HG03460 (cell line): Measurements from ENCODE around the gene KIFC1.
"Not testable (repeated sequence)": the region's sequence is repeated elsewhere in the genome, so short reads cannot be mapped to it uniquely, and the experiment has no call there.

Experiments used
- ATAC-seq: cut with Tn5 transposase; IDR thresholded peaks from one replicate; pipeline ENCODE4 v1.9.1; 2021; ENCODE audit not compliant: unreplicated experiment

KIFC1 gene, protein sequence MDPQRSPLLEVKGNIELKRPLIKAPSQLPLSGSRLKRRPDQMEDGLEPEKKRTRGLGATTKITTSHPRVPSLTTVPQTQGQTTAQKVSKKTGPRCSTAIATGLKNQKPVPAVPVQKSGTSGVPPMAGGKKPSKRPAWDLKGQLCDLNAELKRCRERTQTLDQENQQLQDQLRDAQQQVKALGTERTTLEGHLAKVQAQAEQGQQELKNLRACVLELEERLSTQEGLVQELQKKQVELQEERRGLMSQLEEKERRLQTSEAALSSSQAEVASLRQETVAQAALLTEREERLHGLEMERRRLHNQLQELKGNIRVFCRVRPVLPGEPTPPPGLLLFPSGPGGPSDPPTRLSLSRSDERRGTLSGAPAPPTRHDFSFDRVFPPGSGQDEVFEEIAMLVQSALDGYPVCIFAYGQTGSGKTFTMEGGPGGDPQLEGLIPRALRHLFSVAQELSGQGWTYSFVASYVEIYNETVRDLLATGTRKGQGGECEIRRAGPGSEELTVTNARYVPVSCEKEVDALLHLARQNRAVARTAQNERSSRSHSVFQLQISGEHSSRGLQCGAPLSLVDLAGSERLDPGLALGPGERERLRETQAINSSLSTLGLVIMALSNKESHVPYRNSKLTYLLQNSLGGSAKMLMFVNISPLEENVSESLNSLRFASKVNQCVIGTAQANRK

DNA sequence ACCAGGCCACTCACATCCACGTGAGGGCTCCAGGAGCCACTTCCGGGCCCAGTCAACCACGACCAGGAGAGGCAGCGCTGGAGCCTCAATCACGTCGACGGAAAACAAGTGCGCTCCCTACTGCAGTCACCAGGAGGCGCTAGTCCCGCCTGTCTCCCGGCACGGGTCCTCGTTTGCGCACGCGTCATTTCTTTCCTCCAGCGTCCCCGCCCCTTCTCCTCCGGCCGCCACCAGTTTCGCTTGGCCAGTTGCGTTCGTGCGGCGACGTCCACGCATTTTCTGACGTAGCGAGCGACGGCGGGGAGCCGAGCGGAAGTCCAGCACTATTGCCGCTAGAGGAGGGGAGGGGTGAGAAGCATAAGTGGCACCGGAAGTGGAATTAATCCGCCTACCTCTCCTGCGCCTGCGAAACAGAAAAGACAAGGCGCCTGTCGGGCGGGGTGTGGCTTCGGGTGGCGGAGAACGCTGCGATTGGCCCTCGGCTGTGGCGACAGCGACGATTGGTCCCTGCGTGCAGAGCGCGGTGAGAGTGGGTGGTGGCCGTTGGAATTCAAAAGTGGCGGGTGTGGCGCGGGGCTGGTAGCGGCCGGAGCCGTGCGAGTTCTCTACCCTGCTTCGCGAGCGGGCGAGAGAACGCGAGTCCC is at the start of gene KIFC1:
Gene KIFC1, plus strand, starts transcription at position 546 of the 644 bp plus-strand sequence. CDS start 163 bp downstream, outside the sequence.
- peak; percentile 90 for ATAC-seq

DNA sequence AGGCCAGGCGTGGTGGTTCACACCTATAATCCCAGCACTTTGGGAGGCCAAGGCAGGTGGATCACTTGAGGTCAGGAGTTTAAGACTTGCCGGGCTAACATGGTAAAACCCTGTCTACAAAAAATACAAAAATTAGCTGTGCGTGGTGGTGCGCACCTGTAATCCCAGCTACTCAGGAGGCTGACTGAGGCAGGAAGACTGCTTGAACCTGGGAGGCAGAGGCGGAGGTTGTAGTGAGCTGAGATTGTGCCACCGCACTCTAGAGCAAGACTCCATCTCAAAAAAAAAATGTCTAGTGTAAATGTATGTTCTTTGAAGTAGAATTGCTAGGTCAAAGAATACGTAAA is 48.0 kb upstream of the KIFC1 start:
- ATAC-seq: not testable (repeated sequence)

DNA sequence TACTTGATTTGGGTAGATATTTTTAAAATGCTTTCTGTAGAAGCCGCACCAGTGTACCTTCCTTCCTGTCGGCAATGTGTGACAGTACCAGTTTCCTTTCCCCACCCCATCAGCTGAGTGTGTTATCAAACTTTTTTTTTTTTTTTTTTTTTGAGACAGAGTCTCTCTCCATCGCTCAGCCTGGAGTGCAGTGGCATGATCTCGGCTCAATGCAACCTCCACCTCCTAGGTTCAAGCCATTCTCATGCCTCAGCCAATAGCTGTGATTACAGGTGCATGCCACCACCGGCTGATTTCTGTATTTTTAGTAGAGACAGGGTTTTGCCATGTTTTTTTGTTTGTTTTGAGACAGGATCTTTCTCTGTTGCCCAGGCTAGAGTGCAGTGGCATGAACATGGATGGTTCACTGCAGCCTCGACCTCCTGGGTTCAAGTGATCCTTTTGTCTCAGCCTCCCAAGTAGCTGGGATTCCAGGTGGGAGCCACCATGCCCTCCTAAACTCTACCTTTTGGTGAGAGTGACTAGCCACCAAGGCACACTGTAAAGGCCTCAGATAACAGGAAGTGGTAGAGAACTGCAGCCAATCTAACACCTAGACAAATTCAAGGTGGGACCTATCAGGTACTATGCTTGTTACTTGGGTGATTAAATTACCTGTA is 47.5 kb upstream of the KIFC1 start:
- peak; percentile 71 for ATAC-seq

DNA sequence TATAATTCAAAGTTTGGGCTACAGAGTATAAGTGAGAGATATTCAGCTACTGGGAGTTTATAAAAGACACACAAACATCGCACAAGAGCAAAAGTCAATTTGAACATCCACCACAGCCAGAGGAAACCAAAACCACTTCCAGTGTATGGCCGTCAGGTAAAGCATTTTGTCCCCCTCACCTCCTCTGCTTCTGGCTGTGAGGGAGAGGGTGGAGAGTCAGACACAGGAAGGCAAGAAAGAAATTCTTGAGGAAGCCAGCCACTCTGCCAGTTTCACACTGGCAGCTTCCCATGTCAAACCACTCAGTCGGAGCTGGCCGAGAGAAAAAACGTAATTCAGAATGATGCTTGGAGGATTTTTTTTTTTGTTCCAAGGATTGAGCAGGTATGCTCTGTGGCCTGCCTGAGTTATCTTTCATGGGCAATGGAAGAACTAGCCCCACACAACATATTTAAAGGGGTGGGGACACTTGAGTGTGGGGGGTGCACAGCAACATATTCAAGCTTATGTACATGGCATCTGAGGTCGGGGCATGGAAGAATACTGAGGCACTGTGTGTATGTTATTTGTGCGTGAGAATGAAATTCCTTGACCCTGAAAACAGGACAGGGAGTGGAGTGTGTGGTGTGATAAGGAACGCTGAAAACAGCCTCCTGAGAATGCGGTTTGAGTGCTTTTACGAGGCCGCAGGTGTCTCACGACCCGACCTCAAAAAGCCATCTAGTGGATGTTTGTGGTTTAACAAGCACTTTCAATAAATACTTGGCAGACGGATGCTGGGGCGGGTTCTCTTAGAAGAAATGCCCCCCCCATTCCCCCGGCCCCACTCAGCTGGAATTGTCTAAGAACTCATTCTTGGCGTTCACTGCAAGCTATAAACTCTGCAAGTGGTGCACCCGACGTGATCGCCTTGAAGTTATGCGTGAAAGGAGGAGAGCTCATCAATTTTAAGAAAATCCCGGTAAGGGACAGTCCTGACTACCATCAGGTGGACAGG is 46.6 kb upstream of the KIFC1 start:
- ATAC-seq: no peak

DNA sequence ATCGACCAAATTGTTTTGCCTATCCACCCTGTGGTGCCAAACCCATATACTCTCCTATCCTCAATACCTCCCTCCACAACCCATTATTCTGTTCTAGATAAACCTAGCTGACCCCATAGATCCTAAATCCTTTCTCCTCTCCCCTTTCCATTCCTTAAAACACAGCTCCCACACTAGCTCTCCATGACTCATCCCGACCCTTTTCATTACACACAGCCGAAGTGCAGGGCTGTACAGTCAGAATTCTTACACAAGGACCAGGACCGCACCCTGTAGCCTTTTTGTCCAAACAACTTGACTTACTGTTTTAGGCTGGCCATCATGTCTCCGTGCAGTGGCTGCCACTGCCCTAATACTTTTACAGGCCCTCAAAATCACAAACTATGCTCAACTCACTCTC is 44.7 kb upstream of the KIFC1 start:
- ATAC-seq: not testable (repeated sequence)

DNA sequence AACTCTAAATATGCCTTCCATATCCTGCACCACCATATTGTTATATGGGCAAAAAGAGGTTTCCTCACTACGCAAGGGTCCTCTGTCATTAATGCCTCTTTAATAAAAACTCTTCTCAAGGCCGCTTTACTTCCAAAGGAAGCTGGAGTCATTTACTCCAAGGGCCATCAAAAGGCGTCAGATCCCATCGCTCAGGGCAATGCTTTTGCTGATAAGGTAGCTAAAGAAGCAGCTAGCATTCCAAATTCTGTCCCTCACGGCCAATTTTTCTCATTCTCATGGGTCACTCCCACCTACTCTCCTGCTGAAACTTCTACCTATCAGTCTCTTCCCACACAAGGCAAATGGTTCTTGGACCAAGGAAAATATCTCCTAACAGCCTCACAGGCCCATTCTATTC is 43.8 kb upstream of the KIFC1 start:
- no peak for ATAC-seq

DNA sequence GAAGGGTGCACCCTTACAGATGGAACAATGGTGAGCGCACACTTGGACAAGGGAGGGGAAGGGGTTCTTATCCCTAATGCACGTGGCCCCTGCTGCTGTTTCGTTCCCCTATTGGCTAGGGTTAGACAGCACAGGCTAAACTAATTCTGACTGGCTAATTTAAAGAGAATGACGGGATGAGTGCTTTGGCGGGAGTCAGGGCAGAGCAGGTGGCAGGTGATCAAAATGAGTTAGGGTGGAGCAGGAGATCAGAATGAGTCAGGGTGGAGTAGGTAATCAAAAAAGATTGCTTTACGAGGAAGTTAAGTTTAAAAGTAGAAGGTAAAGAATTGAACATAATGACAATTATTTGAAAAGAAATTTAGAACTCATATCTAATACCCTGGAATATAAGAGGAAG is 35.8 kb upstream of the KIFC1 start:
- not testable (repeated sequence) for ATAC-seq

DNA sequence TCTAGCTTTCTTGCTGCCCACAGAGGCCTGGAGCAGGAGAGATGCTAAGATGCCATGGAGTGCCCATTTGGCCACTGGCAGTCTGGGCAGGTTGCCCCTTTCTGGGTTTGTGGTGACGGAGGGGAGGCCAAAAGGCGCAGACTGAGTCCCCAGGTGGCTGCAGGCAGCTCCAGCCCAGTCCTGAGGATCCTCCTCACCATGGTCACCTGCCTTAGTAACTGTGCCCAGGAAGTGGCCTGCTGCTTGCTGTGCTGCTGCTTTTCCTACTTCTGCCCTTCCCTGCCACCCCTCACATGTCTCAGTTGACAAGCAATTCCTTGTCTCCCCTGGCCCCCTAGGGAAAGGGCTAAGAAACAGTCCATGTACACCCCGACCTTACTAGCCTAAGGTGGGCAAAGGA is 35.3 kb upstream of the KIFC1 start:
- ATAC-seq: no peak

DNA sequence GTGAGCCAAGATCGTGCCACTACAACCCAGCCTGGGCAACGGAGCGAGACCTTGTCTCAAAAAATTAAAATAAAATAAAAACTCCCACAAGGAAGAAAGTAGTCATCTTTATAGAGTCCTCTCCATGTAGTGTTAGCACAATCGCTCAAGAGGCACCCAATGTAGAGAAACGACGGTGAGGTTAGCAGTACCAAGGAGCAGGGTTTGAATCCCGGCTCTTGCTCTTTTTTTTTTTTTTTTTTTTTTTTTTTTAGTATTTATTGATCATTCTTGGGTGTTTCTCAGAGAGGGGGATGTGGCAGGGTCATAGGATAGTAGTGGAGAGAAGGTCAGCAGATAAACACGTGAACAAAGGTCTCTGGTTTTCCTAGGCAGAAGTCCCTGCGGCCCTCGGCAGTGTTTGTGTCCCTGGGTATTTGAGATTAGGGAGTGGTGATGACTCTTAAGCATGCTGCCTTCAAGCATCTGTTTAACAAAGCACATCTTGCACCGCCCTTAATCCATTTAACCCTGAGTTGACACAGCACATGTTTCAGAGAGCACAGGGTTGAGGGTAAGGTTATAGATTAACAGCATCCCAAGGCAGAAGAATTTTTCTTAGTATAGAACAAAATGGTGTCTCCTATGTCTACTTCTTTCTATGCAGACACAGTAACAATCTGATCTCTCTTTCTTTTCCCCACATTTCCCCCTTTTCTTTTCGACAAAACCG is 34.3 kb upstream of the KIFC1 start:
- ATAC-seq: not testable (repeated sequence)

DNA sequence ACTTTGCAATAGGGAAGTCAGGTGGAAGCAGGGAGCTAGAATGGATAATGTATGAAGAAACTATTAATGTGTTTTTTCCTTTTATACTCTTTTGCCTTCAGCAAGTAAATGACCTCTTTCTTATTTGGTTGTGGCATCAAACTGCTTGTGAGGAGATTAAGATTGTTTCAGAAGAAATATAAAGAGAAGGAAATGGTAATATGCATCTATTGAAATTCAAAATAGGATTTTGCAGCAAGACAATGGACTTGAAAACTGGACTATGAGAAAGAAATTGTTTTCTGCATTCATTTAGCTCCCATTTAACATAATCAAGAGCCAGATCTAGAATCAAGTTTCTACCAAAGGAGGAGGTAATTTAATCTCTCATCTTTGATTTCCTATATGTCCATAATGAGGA is 32.3 kb upstream of the KIFC1 start:
- no peak for ATAC-seq

DNA sequence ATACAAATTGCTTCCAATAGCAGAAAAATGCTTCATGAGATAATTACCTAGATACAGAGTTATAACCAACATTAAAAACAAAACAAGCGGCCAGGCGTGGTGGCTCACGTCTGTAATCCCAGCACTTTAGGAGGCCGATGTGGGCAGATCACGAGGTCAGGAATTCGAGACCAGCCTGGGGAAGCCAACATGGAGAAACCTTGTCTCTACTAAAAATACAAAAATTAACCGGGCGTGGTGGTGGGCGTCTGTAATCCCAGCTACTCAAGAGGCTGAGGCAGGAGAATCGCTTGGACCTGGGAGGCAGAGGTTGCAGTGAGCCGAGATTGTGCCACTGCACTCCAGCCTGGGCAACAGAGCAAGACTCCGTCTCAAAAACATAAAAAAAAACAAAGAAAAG is 28.1 kb upstream of the KIFC1 start:
- not testable (repeated sequence) for ATAC-seq

DNA sequence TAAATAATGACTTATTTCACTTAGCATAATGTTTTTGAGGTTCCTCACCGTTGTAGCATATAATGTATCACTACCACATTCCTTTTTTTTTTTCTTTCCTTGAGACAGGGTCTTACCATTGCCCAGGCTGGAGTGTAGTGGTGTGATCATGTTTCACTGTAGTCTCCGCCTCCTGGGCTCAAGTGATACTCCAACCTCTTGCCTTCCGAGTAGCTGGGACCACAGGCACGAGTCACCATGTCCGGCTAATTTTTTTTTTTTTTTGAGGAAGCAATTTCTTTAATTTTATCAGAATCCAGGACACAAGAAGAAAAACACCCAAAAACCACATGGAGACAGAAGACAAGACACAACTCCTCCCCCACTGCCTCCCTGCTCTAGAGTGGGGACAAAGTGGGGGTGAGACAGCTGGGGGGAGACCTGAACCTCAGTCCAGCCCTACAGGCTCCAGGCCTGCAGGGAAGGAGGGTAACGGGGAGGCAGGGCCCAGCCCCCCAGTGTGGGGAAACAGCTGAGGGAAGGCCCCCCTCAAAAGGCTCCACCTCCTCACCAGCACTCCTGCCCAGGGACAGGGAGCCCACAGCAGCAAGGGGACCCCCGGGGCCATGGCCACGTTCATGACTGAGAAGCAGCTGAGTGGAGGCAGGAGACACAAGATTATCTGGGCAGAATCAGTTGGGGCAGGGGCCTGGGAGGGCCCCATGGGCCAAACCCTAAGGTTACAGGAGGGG is 27.0 kb upstream of the KIFC1 start:
- not testable (repeated sequence) for ATAC-seq

DNA sequence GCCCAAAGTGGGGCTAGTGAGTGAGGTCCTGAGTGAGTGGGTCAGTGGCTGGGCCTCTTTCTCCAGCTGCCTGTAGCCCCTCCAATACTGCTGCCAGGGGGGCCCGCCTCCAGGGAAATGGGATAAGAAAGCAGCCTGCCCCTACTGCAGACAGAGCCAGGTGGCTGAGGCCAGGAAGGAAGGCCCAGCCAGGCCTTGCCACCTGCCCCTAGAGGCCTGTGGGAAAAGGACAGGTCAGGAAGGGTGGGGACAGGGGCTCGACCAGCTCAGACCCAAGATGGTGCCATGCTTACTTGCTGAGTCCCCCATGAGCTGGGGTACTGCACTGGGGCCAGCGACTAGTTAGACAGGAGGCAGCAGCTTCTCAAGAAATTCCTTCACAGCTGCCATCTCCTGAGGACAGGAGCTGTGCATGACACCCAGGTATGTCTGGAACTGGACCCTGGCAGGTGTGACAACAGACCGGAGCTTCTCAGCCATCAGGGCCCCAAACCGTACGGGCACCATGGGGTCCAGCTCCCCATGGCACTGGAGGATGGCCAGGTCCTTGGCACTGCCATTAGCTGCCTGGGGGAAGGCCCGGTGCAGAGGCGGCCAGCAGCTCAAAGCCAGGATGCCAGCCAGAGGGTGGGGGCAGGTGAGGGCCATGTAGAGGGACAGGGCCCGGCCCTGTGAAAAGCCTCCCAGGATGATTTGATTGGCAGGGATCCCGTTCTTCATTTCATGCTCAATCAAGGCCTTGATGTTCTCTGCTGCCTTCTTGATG is 26.2 kb upstream of the KIFC1 start:
- ATAC-seq: not testable (repeated sequence)

DNA sequence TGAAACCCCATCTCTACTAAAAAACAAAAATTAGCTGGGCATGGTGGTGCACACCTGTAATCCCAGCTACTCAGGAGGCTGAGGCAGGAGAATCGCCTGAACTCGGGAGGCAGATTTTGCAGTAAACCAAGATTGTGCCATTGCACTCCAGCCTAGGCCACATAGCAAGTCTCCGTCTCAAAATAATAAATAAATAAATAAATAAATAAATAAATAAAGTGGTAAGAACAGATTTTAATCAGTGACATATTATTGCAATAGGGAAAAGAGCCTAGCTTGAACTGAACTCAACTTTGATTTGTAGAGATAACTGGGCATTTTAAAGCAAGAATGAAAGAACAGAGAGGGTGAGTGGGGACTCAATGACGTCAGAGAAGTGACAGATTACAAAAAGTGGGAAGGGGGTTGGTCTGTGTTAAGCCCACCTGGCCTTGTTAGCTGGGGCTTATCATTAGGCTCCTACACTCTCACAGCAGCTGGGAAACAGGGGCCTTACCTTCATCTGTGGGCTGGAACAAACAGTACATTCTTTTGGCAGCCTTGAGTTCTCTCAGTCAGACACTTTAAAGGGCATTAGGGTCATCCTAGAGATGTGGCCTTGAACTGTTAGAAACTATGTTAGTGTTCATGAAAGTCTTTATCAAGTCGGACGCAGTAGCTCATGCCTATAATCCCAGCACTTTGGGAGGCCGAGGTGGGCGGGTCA is 24.5 kb upstream of the KIFC1 start:
- ATAC-seq: no peak

DNA sequence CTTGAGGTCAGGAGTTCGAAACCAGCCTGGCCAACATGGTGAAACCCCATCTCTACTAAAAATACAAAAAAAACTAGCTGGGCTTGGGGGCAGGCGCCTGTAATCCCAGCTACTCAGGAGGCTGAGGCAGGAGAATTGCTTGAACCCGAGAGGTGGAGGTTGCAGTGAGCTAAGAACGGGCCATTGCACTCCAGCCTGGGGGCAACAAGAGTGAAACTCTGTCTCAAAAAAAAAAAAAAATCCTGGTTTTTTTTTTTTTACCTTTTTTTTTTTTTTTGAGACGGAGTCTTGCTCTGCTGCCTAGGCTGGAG is 24.0 kb upstream of the KIFC1 start:
- not testable (repeated sequence) for ATAC-seq

DNA sequence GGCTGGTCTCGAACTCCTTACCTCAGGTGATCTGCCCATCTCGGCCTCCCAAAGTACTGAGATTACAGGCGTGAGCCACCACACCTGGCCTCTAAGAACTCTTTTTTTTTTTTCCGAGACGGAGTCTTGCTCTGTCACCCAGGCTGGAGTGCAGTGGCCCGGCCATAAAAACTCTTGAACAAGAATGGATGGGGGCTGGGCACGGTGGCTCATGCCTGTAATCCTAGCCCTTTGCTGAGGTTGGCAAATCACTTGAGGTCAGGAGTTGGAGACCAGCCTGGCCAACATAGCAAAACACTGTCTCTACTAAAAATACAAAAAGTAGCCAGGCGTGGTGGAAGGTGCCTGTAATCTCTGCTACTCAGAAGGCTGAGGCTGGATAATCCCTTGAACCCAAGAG is 19.7 kb upstream of the KIFC1 start:
- ATAC-seq: not testable (repeated sequence)

DNA sequence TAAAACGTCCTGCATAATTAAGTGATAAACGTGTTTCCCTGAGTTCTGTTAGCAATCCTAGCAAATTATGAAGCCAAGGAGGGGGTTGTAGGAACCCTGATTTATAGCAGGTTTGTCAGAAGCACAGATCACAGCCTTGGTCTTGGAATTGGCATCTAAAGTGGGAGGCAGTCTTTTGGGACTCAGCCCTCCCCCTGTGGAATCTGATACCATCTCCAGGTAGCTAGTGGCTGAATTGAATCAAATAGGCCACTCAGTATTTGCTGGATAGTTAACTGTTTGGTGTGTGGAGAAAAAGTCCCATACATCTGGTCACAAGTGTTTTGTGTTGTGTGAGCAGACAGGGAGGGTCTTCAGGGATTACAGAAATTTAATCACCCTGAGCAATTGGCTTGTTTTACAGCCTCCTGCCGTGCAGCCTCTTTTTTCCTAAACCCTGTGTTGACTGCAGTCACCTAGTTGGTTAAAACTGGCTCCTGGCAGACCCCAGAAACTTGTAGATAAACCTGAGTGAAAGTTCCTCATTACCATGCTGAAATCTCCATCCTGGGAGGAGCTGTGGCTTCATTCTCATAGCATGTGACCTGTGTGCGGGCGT is 19.0 kb upstream of the KIFC1 start:
- ATAC-seq: no peak
